ENCODE measurements around the gene TMEM176B.

The TMEM176B gene

GRCh38 chr7:150799741-150800580 is at the start of gene TMEM176B:
TSS of gene TMEM176B (minus strand) at chr7:150800364. CDS start at chr7:150796569, 3,795 bp downstream.
- DNase-seq: no peak

DNA sequence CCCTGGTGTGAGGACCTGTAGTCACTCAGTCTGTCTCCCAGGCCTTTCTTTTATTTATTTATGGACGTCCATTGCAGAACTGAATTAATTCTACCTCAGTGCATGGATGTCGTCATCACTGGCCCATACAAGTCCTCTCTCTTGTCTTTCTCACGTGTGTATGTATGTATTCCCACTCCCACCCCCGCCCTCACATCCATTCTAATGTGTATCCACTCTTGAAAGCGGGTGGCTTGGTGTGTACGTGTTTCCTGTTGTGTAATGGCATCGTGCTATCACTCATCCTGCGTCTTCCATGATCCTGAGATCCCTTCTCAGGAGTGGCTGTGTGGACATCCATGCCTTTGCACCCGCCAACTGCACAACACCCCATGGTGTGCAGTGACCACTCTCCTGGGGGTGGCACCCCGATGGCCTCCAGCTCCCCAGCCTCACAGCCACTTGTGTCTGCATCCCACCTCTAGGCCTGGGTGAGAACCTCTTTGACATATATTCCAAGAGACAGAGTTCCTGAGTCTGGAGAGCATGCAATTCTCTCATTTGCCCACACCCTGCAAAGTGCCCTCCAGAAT is 49.1 kb upstream of the TMEM176B start:
- no peak for DNase-seq

DNA sequence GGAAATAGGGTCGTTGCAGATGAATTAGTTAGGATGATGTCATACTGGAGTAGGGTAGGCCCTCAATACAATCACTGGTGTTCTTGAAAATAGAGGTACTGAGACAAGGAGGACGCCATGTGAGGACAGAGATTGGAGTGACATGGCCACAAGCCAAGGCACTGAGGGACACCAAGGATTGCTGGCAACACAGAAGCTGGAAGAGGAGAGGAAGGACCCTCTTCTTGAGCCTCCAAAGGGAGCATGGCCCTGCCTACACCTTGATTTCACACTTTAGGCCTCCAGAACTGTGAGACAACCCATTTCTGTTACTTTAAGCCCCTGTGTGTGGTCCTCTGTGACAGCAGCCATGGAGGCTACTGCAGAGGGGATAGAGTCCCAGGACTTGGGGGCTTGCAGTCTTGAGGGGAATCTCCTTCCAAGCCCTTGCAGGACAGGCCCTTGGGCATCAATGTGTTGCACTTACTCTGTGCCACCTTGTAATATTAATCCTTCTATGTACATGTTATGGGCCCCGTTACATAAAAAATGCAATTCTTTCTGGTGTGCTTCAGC is 48.5 kb upstream of the TMEM176B start:
- no peak for DNase-seq

- DNase-seq: no peak
Measured at GRCh38 chr7:150848111-150848510, 47.9 kb upstream of the TMEM176B start.

GRCh38 chr7:150847536-150847935 is 47.4 kb upstream of the TMEM176B start:
- DNase-seq: no peak

DNA sequence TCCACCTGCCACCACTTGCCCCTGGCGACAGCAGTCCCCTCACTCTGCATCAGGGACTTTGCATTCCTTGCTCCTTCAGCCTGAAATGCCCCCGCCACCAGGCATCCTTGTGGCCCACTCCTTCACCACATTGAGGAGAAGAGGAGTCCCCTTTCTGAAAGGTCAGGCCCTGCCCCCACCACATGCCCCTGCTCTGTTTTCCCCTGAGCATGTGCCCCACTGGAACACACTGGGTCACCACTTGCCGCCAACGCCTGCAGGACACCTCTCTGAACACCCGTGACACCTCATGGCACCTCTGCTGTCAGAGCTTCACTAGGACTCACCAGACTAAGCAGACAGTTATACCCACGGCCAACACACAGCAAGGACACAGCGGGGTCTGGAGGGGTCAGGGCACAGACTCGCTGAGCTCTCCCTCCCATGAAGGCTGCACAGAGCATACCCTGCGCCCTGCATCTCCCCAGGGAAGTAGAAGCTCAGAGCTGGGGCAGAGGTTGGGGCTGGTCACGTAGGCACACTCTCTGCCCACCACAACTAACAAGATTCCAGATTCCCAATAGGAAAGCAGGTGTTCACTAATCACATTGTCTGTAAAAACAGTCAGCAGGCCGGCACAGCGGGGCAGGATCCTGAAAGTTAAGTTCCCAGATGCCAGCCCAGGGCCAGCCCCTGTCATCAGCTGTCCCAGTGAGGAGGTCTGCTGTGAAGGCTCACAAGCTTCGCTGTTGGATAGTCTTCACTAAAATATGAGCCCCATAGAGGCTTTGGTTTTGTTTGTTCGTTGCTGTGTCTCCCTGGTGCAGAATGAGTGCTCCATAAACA is 46.3 kb upstream of the TMEM176B start:
- no peak for DNase-seq

GRCh38 chr7:150845421-150845861 is 45.3 kb upstream of the TMEM176B start:
- no peak for DNase-seq

- no peak for DNase-seq
Measured at GRCh38 chr7:150842716-150843115, 42.6 kb upstream of the TMEM176B start.

DNA sequence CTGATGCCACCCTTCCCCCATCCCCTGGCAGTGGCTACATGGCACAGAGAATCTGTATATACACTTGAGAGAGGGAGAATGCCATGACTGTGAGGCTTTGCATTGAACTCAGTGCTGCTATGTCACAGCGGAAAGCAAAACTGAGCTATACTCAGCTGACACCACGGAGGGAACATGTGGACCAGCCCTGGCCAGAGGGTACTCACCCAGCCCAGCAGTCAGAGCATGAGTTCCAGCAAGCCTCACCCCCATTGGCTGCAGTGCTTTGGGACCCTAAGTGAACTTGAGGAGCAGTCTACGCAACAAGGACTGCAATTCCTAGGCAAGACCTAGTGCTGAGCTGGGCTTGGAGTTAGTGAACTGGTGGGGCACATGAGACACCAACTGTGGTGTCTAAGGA is 41.9 kb upstream of the TMEM176B start:
- no peak for DNase-seq

DNA sequence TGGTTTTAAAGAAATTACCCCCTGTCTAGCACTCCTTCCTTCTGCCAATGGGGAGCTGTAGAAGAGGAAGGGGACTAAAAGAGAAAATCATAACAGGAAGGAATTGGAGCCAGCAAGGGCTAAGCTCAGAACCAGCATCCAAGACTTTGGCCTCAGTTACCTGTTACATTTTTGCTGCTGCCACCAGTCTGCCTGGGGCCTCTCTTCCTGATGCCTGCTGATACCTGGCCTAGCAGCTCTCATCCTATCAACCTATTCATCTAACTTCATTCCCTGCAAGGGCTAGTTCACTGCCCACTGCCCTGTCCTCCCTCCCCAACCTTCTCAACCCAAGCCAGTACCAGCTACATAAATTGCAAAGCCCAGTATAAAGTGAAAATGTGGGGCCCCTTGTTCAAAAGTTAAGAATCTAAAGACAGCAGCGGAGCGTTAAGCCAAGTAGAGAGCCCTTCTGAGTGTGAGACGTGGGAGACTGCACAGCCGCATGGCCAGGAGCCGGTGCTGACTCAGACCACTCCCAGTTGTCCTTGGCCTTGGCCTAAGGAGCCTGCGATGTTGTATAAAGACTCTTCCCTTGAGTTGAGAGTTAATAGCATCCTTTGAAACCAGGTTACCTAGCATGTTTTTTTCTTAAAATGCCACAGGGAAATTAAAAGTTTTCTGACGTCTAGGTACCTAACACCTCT is 38.9 kb upstream of the TMEM176B start:
- no peak for DNase-seq

- DNase-seq: no peak
Measured at GRCh38 chr7:150835702-150836280, 35.6 kb upstream of the TMEM176B start.

DNA sequence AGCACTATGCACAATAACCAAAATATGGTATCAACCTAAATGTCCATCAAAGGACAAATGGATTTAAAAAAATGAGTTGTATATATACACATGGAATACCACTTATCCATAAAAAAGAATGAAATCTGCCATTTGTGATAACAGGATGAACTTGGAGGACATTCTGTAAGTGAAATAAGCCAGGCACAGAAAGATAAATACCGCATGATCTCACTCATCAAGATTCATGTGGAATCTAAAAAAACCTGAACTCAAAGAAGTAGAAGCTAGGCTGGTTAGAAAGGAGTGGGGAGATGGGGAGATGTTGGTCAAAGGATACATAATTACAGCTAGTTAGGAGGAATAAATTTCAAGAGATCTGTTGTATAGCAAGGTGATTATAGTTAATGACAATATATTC is 34.9 kb upstream of the TMEM176B start:
- no peak for DNase-seq

GRCh38 chr7:150831851-150832250 is 31.7 kb upstream of the TMEM176B start:
- no peak for DNase-seq

DNA sequence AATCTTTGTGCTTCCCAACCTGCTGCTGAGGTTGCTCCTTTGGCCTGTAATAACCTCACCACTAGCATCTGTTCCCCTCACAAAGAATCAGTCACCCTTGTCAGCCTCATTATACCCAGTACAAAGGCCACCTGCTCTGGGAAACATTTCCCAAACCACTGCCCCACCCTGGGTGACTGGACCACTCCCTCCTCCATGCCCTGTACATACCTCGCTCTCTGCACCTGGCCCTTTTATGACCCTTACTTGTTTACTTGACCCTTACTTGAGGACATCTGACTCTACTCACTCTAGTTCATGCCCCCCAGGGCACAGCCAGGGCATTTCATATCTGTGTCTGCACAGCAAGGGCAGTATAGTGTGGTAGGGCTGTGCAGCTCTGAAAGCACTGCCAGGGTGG is 30.8 kb upstream of the TMEM176B start:
- no peak for DNase-seq

- no peak for DNase-seq
Measured at GRCh38 chr7:150829426-150829825, 29.3 kb upstream of the TMEM176B start.

DNA sequence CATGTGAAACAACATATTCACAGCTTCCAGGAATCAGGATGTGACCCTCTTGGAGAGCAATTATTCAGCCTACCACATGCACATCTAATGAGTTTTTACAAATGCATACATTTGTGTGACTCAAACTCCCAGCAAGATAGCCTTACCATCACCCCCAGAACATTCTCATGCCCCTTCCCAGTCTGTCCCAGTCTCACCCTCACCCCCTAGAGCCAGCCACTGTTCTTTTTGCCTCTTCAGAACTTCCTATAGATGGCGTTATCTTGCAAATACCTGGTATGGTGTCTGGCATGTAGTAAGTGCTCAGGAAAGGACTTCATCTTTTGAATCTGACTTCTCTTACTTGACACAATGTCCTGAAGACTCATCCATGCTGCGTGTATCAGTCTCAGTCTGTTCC is 28.2 kb upstream of the TMEM176B start:
- DNase-seq: no peak

DNA sequence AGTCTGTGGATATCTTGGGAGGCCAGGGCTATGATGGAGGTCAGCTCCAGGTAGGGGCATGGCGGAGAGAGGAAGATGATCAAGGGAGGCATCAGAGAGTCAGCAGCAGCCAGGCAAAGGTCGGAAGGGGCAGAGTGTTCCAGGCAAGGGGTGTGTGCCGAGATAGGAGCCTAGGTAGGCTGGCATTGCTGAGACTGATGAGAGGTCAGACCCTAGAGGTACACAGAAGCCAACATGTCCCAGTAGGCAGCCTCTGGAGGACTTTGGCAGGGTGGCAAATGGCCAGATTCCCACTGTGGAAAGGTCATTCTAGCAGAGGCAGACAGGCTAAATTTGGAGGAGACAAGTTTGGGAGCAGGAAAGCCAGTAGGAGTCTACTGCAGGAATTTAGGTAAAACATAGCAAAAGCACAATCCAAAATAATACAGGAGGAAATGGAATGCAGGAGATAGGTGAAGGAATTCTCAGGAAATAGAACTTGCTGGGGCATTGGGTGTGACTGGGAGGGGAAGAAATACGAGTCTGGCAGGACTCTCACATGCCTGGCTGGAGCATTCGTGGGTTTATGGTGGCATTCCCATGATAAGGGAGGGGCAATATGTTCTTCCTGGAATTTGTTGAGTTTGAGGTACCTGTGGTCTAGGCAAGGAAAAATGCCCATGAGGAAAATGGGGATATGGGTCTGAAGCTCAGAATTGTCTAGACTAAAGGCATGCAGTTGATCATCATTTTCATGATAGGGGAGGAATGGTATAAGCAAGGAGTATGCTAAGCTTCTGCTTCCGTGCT is 26.1 kb upstream of the TMEM176B start:
- DNase-seq: no peak

DNA sequence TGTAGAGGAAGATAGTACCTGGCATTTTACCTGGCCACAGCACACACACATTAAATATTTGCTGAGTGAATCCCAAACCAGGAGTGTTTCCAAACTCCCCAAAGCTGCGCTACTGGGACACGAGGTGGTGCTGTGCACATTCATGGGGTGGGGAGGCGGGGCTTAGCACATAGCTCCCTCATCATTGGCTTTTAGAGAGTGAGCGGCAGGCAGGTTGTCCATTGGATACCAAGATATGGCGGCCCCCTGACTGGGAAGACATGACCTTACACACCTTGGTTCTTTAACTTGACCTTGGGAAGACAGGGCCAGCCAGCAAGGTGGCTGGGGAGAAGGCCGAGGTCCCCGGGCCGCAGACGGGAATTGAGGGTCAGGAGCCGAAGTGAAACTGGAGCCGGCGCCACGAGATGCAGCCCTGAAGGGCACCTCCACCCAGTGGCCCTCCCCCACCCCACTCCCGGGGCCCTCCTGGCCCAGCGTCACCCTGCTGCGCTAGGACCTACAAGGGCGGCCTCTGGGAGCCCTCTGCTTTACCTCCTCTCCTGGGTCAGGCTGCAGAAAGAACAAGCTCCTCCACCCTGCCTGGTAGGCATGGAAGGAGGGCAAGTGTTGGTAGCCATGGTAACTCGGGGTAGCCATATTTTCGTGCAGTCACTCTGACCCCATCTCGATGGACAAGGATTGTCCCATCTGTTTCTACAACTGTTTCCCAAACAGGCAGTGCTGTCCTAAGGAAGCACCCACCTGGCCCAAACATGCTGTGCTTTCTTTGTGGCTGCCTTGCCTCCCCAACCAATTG is 24.4 kb upstream of the TMEM176B start:
- no peak for DNase-seq

DNA sequence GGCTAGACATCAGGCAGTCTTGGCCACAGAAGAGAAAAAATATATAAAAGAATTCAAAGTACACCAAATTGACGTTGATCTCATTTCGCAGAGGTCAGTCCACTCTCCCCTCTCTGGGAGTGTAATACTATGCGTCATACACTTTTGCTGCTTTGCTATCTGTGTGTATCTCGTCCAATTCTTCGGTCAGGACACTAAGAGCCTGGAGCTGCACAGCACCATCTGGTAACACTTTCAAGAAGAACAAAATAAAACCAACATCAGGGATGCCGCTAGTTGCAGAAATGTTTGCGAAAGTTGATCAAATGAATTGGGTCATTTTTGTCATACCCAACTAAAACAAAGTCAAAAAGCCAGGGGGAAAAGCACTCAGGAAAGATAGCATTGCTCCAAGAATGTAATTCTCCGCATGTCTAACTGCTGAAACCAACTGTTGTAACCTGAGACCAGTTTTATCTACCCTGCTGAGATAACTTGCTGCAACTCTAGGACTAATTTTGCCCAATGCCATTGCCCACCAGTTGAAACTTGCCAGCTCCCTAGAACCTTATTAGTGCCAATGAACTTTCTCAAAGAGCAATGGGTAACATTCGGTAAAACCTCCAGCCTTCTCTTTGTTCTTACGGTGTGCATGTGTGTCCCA is 23.4 kb upstream of the TMEM176B start:
- DNase-seq: no peak

DNA sequence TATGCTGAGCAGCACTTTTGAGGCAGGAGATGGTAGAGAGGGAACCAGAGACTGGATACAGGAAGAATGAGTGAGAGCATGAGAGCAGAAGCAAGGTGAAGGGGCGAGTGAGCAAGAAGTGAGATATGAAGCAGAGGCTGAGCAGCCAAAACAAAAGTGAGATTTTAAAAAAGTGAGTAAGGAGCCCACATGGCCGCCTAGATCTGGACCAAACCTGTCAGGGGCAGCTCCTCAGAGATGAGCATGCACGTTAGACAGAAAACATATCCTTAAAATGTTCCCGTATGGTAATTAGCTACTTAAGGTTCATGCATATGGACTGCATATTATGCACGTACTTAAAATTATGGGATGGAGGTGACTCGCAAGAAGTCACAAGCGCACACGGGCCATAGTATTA is 22.9 kb upstream of the TMEM176B start:
- no peak for DNase-seq

Data from CD4-positive, alpha-beta T cell treated with Interferon gamma for 1 hour (primary cell).